ENCODE measurements around the gene TOP1.
"Not testable (repeated sequence)": the region's sequence is repeated elsewhere in the genome, so short reads cannot be mapped to it uniquely, and the experiment has no call there.

TOP1 gene

DNA sequence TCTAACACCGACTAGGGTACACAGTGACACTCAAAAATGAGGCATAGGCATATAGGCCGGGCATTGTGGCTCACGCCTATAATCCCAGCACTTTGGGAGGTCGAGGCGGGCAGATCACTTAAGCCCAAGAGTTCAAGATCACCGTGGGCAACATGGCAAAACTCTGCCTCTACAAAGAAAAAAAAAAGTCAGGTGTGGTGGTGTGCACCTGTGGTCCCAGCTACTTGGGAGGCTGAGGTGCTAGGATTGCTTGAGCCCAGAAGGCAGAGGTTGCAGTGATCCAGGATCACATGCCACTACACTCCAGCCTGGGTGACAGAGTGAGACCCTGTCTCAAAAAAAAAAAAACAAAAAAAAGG is 24.7 kb upstream of the TOP1 start:
- DNase-seq (ENCODE audit: low read depth) = not testable (repeated sequence)

DNA sequence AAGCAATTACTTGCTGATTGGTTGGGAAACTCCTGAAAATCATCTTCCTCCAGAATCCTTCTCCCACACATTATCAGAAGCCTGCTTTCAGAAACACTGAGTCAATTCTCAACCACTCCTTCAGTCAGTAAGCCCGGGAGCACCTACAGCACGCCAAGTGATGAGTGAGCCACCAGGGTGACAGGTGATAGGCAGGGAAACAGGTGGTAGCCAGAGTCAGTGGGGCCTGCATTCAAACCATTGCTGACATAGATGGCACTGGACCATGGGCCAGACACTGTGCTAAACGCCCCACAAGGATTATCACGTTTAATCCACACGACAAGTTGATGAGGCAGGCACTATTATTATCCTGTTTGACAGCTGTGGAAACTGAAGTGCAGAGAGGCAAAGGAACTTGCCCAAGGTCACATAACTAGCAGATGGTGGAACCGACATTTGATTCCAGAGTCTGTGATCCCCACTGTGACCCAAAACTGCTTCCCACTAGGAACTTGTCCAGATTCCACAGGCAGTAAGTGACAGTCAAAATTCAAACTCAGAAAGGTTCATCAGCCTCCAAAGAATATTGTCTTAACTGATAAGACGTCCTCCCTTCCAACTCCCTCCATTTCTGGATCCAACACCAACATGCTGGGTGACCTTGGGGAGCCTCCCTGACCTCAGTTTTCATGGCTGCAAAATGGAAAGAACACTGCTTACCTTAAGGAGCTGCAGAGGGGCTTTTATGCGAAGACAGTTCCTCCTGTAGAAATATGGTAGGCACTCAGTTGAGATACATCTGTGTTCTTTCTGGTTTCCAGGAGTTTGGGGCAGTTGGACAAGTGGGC is 23.9 kb upstream of the TOP1 start:
- peak; percentile 14 for DNase-seq (ENCODE audit: low read depth)

DNA sequence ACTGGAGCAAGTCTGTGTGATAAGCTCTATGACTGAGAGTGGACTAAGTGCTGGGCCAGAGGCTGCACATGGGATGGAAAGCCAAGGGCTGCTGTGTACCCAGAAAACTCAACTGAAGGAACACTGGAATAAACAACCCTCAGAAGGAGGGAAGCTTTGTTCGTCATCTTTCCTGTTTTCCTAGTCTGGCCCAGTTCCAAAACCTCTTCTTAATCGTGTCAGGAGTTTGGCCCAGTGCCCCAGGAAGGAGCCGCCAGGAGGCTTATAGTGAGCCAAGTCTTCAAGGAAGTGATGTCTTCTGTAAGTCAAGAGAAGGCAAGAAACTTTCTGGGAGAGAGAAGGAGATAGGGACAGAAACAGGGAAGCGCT is 23.3 kb upstream of the TOP1 start:
- peak; percentile 91 for DNase-seq (ENCODE audit: low read depth)

DNA sequence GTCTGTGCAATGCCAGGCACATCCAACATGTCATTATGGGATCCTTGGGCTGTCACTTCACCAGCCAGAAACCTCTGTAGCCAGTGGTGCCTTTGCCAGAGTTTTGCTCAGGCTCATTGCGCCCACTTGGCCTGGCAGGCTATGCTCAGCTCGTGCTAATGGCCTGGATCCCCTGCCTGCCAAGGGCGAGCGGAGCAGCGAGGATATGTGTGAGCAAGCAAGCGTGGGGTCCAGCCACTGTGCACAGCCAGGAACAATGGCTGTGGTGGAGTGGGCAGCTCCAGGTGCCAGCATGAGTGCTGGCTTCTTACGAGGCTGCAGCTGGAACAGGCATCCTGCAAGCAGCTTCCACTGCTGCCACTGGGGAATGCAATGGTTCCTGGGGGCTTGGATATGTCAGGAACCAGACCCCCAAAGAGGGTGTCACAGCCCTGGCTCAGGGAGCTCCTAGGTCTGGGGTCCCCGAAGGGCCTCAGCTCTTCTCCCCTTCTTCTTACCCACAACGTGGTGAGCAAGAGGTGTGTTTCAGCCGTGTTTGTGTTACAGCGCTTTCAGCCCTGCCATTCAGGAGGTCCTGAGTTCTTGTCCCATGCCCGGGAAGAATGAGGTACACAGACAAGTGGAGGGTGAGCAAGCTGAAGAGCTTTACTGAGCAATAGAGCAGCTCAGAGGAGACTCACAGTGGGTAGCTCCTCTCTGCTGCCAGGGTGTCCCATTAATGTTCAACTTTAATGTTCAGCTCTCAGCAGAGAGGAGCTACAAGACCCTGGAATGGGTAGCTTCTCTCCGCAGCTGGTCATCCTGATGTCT is 22.3 kb upstream of the TOP1 start:
- DNase-seq (ENCODE audit: low read depth) = no peak

DNA sequence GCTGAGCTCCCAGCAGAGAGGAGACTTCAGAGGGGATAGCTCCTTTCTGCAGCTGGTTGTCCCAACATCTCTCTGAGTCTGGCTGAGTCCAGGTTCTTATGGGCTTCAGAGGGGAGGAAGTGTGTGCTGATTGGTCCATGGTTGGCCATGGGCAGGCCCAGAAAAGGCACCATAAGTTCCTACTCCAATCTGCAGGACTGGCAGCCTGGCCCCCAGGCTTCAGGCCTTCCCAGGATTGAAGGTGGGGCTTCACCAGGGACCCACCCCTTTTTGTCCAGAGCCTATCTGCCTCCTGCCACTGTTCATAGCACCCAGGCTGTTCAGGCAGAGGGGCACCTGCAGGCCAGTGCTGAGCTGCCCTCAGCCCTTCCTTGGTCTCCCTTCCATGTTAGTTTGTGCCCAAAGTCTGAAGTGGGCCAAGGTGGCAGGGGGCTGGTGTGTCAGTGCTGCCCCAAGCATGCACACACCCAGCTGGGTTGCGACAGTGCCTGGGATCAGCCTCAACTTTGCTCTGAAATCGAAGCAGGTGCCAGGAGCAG is 21.6 kb upstream of the TOP1 start:
- no peak for DNase-seq (ENCODE audit: low read depth)

DNA sequence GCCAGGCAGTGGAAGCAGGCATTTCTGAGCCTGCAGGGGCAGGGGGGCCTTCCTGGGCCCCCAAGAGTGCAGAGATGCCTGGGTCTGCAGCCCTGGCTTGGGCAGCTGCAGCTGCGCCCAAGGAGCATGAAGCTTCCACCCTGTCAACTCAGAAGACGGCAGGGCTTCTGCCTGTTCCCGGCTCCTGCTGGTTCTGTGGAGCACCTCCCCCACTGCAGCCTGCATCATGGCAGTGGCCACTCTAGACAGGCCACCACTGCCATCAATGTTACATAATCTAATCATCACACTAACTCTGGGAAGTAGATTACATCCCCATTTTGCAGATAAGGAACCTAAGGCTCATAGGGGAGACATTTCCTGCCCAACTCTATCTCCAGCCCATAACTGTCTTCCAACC is 21.1 kb upstream of the TOP1 start:
- no peak for DNase-seq (ENCODE audit: low read depth)

DNA sequence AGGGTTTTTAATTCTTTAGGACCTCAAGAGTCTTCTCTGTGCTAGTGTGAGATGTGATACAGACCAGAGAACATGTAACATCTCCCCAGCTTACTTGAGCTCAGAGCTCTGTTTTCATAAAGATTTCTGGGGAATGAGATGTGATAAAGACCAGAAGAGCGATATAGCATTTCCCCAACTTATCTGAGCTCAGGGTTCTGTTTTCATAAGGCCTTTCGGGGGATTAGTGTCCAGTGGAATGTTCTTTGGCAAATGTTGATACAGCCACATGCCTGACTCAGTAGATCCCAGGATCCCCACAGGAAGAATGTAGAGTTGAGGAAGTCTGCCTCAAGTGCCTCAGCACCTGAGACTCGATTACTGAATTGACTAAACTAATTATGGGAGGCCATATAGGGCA is 18.7 kb upstream of the TOP1 start:
- no peak for DNase-seq (ENCODE audit: low read depth)

DNA sequence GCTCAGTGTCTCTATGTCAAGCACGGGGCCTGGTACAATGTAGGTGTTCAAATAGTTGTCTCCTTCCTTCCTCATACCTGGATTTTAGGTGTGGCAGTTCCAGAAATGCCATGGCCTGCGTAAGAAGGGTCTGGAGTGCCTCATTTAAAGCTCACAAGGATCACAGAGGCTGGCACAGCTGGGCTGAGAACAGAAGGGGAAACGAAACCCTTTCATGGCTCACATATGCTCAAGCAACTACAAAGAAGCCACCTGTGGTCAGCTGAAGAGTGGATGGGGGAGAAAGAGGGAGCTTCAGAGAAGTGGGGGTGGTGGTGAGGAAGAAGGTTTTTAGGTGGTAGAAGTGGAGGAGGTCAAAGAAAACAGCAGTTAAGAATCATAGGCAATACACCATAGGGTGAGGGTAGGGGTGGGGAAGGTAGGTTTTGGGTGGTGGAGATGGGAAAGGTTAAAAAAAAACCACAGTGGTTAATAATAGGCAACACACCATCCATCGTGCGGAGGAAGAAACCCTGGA is 17.0 kb upstream of the TOP1 start:
- no peak for DNase-seq (ENCODE audit: low read depth)

DNA sequence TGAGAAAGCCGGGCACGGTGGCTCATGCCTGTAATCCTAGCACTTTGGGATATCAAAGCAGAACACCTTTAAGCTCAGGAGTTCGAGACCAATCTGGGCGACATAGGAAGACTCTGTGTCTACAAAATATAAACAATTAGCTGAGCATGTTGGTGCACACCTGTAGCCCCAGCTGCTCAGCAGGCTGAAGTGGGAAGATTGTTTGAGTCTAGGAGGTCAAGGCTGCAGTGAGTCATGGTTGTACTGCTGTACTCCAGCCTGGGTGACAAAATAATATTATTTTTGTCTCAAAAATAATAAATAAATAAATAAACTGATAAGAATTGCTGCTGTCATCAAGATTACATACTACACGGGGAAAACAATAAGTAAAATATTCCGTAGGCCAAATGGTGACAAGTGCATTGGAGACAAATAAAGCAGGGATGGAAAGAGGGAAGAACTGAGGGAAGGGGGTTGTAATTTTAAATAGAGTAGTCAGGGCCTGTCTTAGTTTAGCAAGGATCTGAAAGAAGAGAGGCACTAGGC is 14.0 kb upstream of the TOP1 start:
- DNase-seq (ENCODE audit: low read depth) = no peak

DNA sequence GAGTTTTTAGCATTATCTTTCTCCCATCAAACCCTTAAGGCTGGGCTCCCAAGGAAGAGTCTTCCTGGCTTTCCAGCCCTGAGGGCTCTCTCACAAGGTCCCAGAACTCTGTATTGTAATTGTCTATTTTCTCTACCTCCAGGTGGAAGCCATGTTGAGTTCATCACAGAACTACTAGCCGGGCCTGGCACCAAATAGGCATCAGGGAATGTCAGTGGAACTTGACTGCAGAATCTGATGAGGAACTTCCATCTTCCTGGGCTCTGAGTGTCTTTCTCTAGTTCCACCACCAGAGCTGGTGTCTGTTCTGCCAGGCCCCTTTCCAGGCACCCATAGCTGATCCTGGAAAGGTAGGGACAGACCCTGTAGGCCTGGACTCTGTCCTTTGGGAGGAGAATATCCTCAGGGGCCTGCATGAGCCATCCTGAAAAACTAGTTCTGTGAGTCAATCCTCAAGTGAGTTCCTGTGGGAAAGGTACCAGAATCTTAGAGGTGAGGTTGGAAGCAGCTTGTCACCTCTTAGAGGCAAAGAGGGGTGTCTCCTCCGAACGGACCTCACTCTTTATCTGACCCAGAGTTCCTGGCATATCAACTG is 11.1 kb upstream of the TOP1 start:
- no peak for DNase-seq (ENCODE audit: low read depth)

DNA sequence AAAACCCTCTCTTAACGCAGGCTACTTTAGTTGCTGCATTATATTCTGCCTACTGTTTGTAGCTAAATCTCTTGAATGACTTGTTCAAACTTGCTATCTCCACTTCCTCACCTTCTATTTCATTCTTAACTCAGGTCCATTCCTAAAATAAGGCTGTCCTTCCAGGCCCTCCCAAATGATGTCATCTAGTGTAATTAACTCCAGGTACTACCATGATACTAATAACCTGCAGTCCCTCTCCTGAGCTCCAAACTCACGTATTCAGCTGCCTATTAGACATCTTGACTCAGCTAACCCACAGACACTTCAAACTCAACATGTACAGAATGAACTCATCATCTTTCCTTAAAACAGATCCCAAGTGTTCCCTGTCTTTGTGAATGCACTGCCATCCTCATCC is 10.5 kb upstream of the TOP1 start:
- DNase-seq (ENCODE audit: low read depth) = no peak

DNA sequence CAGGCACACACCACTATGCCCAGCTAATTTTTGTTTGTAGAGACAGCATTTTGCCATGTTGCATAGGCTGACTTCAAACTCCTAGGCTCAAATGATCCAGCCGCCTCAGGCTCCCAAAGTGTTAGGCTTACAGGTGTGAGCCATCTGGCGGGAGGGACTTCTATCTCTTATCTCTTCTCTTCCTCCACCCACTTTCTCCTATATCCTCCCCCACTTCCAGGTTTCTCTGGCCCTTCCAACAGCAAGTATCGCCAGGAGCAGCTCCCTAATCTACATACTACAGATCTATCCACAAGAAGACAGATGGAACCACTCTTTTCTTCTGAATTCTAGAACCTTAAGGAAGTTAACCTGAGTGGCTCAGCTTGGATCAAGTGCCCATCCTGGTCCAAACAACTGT is 5.1 kb upstream of the TOP1 start:
- no peak for DNase-seq (ENCODE audit: low read depth)

DNA sequence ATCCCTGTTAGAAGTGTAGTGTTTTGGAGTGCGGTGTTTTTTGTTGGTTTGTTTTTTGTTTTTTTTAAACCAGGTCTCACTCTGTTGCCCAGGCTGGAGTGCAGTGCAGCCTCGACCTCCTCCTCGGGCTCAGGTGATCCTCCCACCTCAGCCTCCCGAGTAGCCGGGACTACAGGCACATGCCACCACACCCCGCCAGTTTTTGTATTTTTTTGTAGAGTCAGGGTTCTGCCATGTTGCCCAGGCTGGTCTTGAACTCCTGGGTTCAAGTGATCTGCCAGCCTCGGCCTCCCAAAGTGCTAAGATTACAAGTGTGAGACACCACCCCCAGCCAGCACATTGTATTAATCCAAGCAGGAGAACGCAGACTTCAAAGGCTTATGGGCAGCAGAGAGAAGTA is 1.3 kb upstream of the TOP1 start:
- no peak for DNase-seq (ENCODE audit: low read depth)

DNA sequence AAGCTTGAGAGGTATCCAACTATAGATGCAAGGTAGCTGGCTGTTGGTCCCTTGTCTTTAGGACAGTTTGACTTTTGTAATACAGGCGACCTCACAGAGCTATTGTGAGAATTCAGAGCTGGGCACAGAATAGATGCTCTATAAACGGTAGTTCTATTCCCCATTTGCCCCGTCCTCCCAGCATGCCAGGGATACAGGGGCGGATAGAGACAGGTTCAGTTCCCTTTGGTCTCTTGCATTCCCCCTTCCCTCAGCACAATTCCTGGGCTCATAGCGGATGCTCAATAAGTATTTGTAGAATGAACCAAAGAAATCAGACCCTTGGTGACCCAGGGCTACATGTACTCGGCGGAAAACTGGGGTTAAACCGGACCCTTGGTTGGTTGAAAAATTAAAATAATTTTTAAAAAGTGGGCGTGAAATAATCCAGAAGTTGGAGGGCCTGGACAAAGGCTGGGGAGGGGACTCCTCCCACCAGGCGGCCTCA is 707 bp upstream of the TOP1 start:
- no peak for DNase-seq (ENCODE audit: low read depth)

DNA sequence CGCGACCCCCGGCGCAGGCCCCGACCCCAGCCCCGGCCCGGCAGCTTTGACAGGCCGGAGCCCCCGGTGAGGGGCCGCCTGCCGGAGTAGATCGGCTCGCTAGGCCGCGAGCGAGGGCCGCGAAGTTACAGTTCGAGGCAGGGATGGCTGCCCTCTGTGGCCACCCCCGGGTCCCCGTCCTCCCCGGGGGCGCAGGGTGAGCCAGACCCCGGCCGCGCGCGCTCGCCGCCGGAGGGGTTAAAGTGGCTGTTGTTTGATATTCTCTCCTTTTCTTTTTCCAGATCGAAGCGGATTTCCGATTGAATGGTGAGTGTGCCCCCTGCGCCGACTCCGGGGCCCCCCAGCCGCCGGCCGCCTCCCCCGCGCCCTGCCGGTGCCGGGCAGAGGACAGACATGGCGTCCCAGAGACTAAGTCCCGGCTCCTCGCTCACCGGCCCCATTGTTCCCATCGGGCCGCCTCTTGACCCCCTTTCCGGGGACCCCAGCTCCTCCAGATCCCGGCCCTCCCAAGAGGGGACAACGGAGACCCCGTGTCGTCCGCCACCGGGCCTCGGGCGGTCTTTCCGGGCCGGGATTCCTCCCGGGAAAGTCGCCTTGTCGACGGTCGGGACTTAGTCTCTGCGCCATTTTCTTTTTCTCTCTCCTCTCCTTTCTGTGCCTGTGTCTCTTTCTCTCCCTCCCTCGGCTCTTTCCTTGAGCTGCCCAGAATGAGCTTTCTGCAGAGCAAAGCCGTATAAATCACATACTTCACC is 704 bp downstream of the TOP1 start:
- no peak for DNase-seq (ENCODE audit: low read depth)

DNA sequence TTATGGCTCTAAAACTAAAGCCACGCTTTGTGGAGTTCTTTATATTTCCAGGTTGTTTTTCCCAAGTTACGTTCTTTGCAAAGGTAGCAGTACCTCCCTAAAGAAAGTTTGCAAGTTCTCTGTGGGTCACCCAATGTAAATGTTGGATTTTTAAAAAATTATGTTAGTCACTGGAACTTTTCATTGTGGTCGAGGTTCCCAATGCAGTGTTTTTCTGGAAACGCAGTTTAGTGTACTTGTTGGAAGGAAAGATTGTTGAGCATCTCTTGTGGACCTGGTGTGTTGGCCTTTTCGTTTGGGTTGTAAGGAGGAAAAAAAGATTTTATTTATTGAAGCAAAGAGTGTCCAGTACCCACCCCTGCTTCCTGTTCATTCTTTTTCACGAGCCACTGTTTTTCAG is 1.4 kb downstream of the TOP1 start:
- no peak for DNase-seq (ENCODE audit: low read depth)

DNA sequence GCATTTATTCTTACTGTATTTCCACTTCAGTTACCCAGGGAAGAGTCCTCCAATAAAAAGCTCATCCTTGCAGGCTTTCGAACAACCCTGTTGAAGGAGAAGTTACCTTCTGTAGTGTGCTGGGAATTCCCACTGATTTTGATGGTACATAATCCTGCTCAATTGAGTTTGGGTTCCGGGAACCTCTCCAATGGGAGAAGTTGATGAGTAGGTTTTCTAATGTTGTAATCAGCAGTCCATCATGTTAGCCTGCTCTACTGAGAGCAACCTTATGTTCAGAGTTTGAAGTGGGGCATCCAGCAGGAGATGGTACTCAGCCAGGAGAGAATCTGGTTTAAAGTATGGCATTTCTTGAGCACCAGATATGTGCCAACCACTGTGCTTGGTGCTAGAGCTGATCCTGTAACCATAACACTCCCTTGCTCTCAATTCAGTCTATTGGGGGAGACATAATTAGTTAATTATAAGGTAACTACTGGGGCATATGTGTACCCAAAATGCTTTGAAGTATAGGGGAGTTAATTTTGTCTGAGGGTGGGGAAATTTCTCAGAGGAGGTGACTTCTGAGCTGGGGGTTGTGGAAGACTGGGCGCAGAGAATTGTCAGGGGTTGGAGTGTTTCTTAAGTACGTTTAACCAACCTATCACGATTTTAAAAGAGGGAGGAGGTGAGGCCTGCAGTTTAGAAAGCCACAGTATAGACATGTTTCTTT is 2.1 kb downstream of the TOP1 start:
- DNase-seq (ENCODE audit: low read depth) = peak; percentile 56

DNA sequence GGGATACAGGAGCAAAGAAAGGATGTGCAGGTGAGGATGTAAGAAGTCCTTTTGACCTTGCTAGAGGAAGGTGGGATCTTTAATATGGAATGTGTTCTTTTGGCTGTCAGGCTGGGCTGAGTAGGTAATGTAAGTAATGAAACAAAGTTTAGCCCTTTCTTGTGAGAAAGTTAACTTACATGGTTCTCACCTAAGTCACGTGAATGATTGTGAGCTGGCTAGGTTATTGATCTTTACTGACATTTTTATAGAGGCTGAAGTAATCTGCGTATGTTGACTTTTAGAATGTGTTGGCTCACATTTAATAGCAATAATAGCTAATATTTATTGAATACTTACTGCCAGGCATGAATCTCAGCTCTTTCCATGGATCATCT is 2.6 kb downstream of the TOP1 start:
- no peak for DNase-seq (ENCODE audit: low read depth)

DNA sequence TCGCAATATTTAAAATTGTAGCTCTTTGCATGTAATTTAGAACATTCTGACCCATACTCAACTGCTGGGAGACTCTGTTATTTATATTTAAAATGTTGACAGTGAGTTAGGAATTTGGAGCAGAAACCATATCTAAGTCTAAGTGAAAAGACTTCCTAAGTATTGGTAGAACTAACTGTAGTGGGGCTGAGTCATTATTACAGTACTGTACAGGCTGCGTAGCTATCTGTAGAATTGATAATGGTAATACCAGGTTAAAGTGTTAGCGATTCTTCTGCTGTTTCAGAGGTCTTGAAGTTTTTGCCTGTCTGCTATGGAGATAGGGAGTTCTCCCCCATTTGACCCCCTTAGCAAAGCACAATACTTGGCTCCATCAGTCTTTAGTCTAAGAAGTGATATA is 3.6 kb downstream of the TOP1 start:
- DNase-seq (ENCODE audit: low read depth) = no peak

DNA sequence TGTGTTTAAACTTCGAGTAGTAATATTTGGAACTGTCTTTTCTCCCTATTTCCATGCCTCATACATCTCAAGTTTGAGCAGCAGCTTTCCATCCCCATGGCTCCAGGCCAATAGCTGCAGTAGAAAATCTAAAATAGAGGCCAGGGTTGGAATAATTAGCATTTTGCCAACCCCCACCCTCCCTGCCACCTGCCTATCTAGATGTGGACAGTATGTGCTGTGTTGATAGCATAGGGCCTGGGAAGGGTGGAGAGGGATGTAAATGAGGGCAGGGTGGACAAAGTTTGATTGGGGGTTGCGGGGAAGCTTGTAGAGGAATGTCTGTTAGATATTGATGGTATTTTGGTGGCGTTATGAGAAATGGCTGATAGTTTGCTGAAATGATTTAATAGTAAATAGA is 5.6 kb downstream of the TOP1 start:
- no peak for DNase-seq (ENCODE audit: low read depth)

DNA sequence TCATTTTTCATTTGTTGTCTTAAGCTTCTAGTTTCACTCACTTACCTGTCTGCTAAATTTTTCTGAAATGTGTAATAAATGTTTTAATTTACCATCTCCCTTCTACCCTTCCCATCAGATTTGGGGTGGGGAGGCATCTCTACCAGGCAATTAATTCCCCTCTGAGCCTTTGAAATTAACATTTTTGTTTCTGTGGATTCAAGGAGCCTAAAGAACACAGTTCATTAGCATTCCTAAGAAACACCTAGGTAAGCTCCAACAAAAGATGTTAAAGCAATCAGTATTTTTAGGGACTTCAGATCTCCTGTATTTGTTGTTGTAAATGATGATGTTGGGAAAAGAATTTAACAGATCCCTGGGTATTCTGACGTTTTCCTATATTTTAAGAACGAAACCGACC is 6.6 kb downstream of the TOP1 start:
- DNase-seq (ENCODE audit: low read depth) = no peak

Data from fibroblast of gingiva (primary cell).